HCT116 (cell line): ENCODE measurements around the gene TNXB. TPM values are rescaled to one million over a fixed set of nuclear protein-coding genes. Genes with fewer than 3 reads are reported as not detected.
A peak's percentile ranks its signal among the peaks of the same experiment; 100 is the strongest.

Experiments used
- ATAC-seq: fragments of 200-7000 bp; cut with Tn5 transposase; 2 replicates; pipeline ENCODE4 v1.9.1; 2020; ENCODE audit warnings: mild to moderate bottlenecking, moderate library complexity
- BruUV-seq: library from RNA; stranded (reverse); fragments of 400-500 nt; replicated peaks from 2 replicates; lab custom pipeline; 2021; lab: Mats Ljungman, UMichigan
- CTCF ChIA-PET: fragments of 300-600 bp; sonication (Branson Sonifier 250); formaldehyde crosslinking; loops from one replicate; lab custom pipeline; 2021; ENCODE audit warnings: antibody characterized with exemption; lab: Charles Lee
- POLR2A ChIA-PET: fragments of 300-600, 350-600 bp; sonication (Branson Sonifier 250); formaldehyde crosslinking; loops from one replicate; lab custom pipeline; 2021; ENCODE audit warnings: antibody characterized with exemption; lab: Charles Lee
- RAD21 ChIA-PET, 2 experiments: fragments of 300-600 bp; sonication (Branson Sonifier 250); formaldehyde crosslinking; loops; one replicate each; lab custom pipeline; 2023; ENCODE audit warnings: low total read pairs in 2 of 2; ENCODE audit not compliant: uncharacterized antibody in 2 of 2, unreplicated experiment in 2 of 2, low non-redundant PET in 1 of 2; lab: Charles Lee
- DNase-seq: peaks from one replicate; pipeline ENCODE4 v3.0.0-alpha.2; 2010; ENCODE audit warnings: low read depth, low spot score
- H2AFZ ChIP-seq: fragments of 200-600 bp; shearing (Covaris generic), sonication (generic); 2 replicates; pipeline ENCODE4 v1.6.1; 2017; ENCODE audit warnings: low read depth, mixed run types, mixed read lengths, antibody characterized with exemption, low read length; ENCODE audit not compliant: poor library complexity, severe bottlenecking
- H3K27ac ChIP-seq: 2 replicates; pipeline ENCODE4 v1.5.1; 2012; ENCODE audit warnings: low read depth, low read length
- H3K27me3 ChIP-seq: fragments of 200-600 bp; sonication (generic); 2 replicates; pipeline ENCODE4 v1.6.1; 2016; ENCODE audit warnings: mixed run types, low read length, mixed read lengths; ENCODE audit not compliant: insufficient read depth
- H3K36me3 ChIP-seq, 2 experiments: fragments of 200-500 bp in 1 of 2; fragments of 200-600 bp in 1 of 2; sonication (Bioruptor generic) in 1 of 2; sonication (generic) in 1 of 2; 2 replicates each; pipeline versions ENCODE4 v1.5.1 to v1.6.1; 2014 to 2016; ENCODE audit warnings: low read length in 2 of 2, inconsistent platforms in 1 of 2, mixed read lengths in 1 of 2, mixed run types in 1 of 2; ENCODE audit not compliant: insufficient read depth in 2 of 2, control insufficient read depth in 1 of 2
- H3K4me1 ChIP-seq, 2 experiments: fragments of 200-600 bp in 1 of 2; sonication (generic) in 1 of 2; 2 replicates each; pipeline versions ENCODE4 v1.5.1 to v1.6.1; 2012 to 2017; ENCODE audit warnings: low read length in 2 of 2, inconsistent platforms in 1 of 2, mild to moderate bottlenecking in 1 of 2, mixed read lengths in 1 of 2, mixed run types in 1 of 2, moderate library complexity in 1 of 2; ENCODE audit not compliant: insufficient read depth in 2 of 2, control insufficient read depth in 1 of 2
- H3K4me2 ChIP-seq: fragments of 200-600 bp; sonication (generic); 2 replicates; pipeline ENCODE4 v1.6.1; 2017; ENCODE audit warnings: mixed run types, low read length, mixed read lengths
- H3K4me3 ChIP-seq, 2 experiments: fragments of 200-600 bp in 1 of 2; sonication (generic) in 1 of 2; replicated peaks in 1 of 2; 2 replicates each; pipeline ENCODE4 v1.5.1; 2011 to 2016; ENCODE audit warnings: low read length in 2 of 2, control low read depth in 1 of 2, low read depth in 1 of 2, mild to moderate bottlenecking in 1 of 2, mixed read lengths in 1 of 2, mixed run types in 1 of 2
- H3K79me2 ChIP-seq: fragments of 200-600 bp; sonication (generic); 2 replicates; pipeline ENCODE4 v1.6.1; 2017; ENCODE audit warnings: mild to moderate bottlenecking, mixed run types, low read length, moderate library complexity, mixed read lengths; ENCODE audit not compliant: insufficient read depth
- H3K9ac ChIP-seq: fragments of 200-600 bp; sonication (generic); 2 replicates; pipeline ENCODE4 v1.6.1; 2016; ENCODE audit warnings: low read length, mixed read lengths
- H3K9me2 ChIP-seq: fragments of 200-600 bp; sonication (generic), shearing (Covaris generic); 2 replicates; pipeline ENCODE4 v1.6.1; 2017; ENCODE audit warnings: mixed run types, mild to moderate bottlenecking, moderate library complexity; ENCODE audit not compliant: insufficient read depth
- H3K9me3 ChIP-seq, 2 experiments: fragments of 200-500 bp in 1 of 2; fragments of 200-600 bp in 1 of 2; sonication (Bioruptor generic) in 1 of 2; sonication (generic) in 1 of 2; 2 replicates each; pipeline ENCODE4 v1.6.1; 2014 to 2017; ENCODE audit warnings: low read length in 2 of 2, mixed read lengths in 2 of 2, inconsistent platforms in 1 of 2, low read depth in 1 of 2, mild to moderate bottlenecking in 1 of 2, mixed run types in 1 of 2, moderate library complexity in 1 of 2; ENCODE audit not compliant: control insufficient read depth in 1 of 2, insufficient read depth in 1 of 2
- H4K20me1 ChIP-seq: fragments of 200-600 bp; sonication (generic), shearing (Covaris generic); 2 replicates; pipeline ENCODE4 v1.6.1; 2017; ENCODE audit warnings: mixed run types, mild to moderate bottlenecking, moderate library complexity; ENCODE audit not compliant: insufficient read depth
- ATF3 ChIP-seq: IDR thresholded peaks from 2 replicates; pipeline ENCODE4 v1.6.1; 2012
- CBX3 ChIP-seq: IDR thresholded peaks from 2 replicates; pipeline ENCODE4 v1.6.1; 2012; ENCODE audit warnings: low read depth
- CEBPB ChIP-seq: IDR thresholded peaks from 2 replicates; pipeline ENCODE4 v1.6.1; 2012; ENCODE audit warnings: low read depth
- EGR1 ChIP-seq: IDR thresholded peaks from 2 replicates; pipeline ENCODE4 v1.6.1; 2012; ENCODE audit warnings: low read depth
- ELF1 ChIP-seq: IDR thresholded peaks from 2 replicates; pipeline ENCODE4 v1.6.1; 2012; ENCODE audit warnings: low read depth, borderline replicate concordance
- EZH2 ChIP-seq: fragments of 200-600 bp; sonication (generic); IDR thresholded peaks from 2 replicates; pipeline ENCODE4 v1.6.1; 2017; ENCODE audit warnings: antibody characterized with exemption, mixed run types
- EZH2phosphoT487 ChIP-seq: fragments of 200-600 bp; IDR thresholded peaks from 2 replicates; pipeline ENCODE4 v1.6.1; 2018; ENCODE audit warnings: antibody characterized with exemption, borderline replicate concordance
- FOSL1 ChIP-seq: IDR thresholded peaks from 2 replicates; pipeline ENCODE4 v1.6.1; 2012; ENCODE audit warnings: low read depth
- JUND ChIP-seq: IDR thresholded peaks from 2 replicates; pipeline ENCODE4 v1.6.1; 2012
- MAX ChIP-seq: IDR thresholded peaks from 2 replicates; pipeline ENCODE4 v1.6.1; 2012
- POLR2A ChIP-seq: IDR thresholded peaks from 2 replicates; pipeline ENCODE4 v1.7.0; 2011; ENCODE audit warnings: borderline replicate concordance; ENCODE audit not compliant: insufficient read depth, insufficient read length; ENCODE audit errors: extremely low read depth
- SRF ChIP-seq: IDR thresholded peaks from 2 replicates; pipeline ENCODE4 v1.6.1; 2012; ENCODE audit warnings: low read depth
- TCF7L2 ChIP-seq: IDR thresholded peaks from 2 replicates; pipeline ENCODE4 v1.7.0; 2011; ENCODE audit warnings: borderline replicate concordance, inconsistent platforms; ENCODE audit not compliant: insufficient read depth, insufficient read length; ENCODE audit errors: extremely low read depth
- YY1 ChIP-seq: IDR thresholded peaks from 2 replicates; pipeline ENCODE4 v1.6.1; 2011; ENCODE audit warnings: low read length, low read depth, moderate library complexity, mild to moderate bottlenecking; ENCODE audit not compliant: insufficient replicate concordance; ENCODE audit errors: extremely low read depth
- ZBTB33 ChIP-seq: IDR thresholded peaks from 2 replicates; pipeline ENCODE4 v1.6.1; 2011; ENCODE audit warnings: mild to moderate bottlenecking, low read length, moderate library complexity; ENCODE audit not compliant: insufficient replicate concordance; ENCODE audit errors: extremely low read depth
- intact Hi-C: fragments of 100-400 bp; cut with micrococcal nuclease; formaldehyde crosslinking; loops from 2 replicates; pipeline ENCODE4 v1.10.0; 2022
- total RNA-seq: library from RNA; stranded (reverse); gene quantifications from one replicate; pipeline ENCODE4 v1.2.1, GENCODE V29; 2021; ENCODE audit not compliant: unreplicated experiment

Gene TNXB
- total RNA-seq, 1 experiment from 2014 or later, result 8.5 TPM

GRCh38 chr6:32047084-32047478 is 62.1 kb downstream of the TNXB start:
- Histone ChIP-seq H3K27ac (no peak overlapping the region), H4K20me1 (no peaks in the 10 kb centered on the region), H3K36me3 (no peaks in the 10 kb centered on the region), H3K4me1 (peaks cover 9 to 27% of the 10 kb centered on the region in 2 experiments), H3K9ac (peak overlapping the region; percentile 28; the same call in 1 of the 2 replicates), H3K9me2 (no peaks in the 10 kb centered on the region), H3K4me2 (peak overlapping the region; percentile 67), H3K79me2 (no peaks in the 10 kb centered on the region), H2AFZ (no peak overlapping the region), H3K27me3 (no peaks in the 10 kb centered on the region), H3K4me3 (peak overlapping the region in 1 of 2 experiments; percentile 16; a peak in 2 of 4 replicates), H3K9me3 (no peaks in the 10 kb centered on the region)
- intact Hi-C loops, result no loop called here
- peak; percentile 10; the same call in 1 of the 2 replicates for ATAC-seq
- RAD21 ChIA-PET, result no interaction called here
- POLR2A ChIA-PET, result no interaction called here
- TF ChIP-seq MAX (no peak), EZH2phosphoT487 (no peak), EZH2 (no peak), EGR1 (no peak), ZBTB33 (no peak)
- BruUV-seq, result no TSS peak
- CTCF ChIA-PET, result no interaction called here
- DNase-seq, result peak; percentile 21

GRCh38 chr6:32046450-32047083 is 62.6 kb downstream of the TNXB start:
- H3K9me2 ChIP-seq, result no peaks in the 10 kb centered on the region
- BruUV-seq, result no TSS peak
- ChIA-PET RAD21 (no interaction called here), CTCF (no interaction called here), POLR2A (no interaction called here)
- peak overlapping the region; percentile 28; the same call in 1 of the 2 replicates for H3K9ac ChIP-seq
- ATAC-seq (peak; percentile 26; the same call in 1 of the 2 replicates), DNase-seq (no peak)
- H3K4me1 ChIP-seq, result peaks cover 9 to 27% of the 10 kb centered on the region in 2 experiments
- intact Hi-C loops, result no loop called here
- H2AFZ ChIP-seq, result no peak overlapping the region
- peak overlapping the region in 1 of 2 experiments; percentile 16; a peak in 1 of 4 replicates for H3K4me3 ChIP-seq
- H3K27me3 ChIP-seq, result no peaks in the 10 kb centered on the region
- no peaks in the 10 kb centered on the region for H3K79me2 ChIP-seq
- no peaks in the 10 kb centered on the region for H4K20me1 ChIP-seq
- no peaks in the 10 kb centered on the region for H3K36me3 ChIP-seq
- H3K9me3 ChIP-seq, result no peaks in the 10 kb centered on the region
- H3K27ac ChIP-seq, result no peak overlapping the region
- H3K4me2 ChIP-seq, result peak overlapping the region; percentile 67
- TF ChIP-seq POLR2A, result no peak
- no peak for TF ChIP-seq TCF7L2
- no peak for TF ChIP-seq CBX3
- TF ChIP-seq ATF3, result no peak
- TF ChIP-seq SRF, result no peak
- no peak for TF ChIP-seq ELF1
- no peak for TF ChIP-seq MAX
- no peak for TF ChIP-seq CEBPB
- TF ChIP-seq EZH2phosphoT487, result no peak
- no peak for TF ChIP-seq JUND
- TF ChIP-seq FOSL1, result no peak
- no peak for TF ChIP-seq YY1
